GM18499 (cell line): Measurements from ENCODE around the gene OR2B2.

ENCODE experiments used
- ATAC-seq: cut with Tn5 transposase; IDR thresholded peaks from one replicate; pipeline ENCODE4 v1.9.1; 2021; ENCODE audit warnings: moderate number of reproducible peaks; ENCODE audit not compliant: insufficient read depth, unreplicated experiment

OR2B2 gene

DNA sequence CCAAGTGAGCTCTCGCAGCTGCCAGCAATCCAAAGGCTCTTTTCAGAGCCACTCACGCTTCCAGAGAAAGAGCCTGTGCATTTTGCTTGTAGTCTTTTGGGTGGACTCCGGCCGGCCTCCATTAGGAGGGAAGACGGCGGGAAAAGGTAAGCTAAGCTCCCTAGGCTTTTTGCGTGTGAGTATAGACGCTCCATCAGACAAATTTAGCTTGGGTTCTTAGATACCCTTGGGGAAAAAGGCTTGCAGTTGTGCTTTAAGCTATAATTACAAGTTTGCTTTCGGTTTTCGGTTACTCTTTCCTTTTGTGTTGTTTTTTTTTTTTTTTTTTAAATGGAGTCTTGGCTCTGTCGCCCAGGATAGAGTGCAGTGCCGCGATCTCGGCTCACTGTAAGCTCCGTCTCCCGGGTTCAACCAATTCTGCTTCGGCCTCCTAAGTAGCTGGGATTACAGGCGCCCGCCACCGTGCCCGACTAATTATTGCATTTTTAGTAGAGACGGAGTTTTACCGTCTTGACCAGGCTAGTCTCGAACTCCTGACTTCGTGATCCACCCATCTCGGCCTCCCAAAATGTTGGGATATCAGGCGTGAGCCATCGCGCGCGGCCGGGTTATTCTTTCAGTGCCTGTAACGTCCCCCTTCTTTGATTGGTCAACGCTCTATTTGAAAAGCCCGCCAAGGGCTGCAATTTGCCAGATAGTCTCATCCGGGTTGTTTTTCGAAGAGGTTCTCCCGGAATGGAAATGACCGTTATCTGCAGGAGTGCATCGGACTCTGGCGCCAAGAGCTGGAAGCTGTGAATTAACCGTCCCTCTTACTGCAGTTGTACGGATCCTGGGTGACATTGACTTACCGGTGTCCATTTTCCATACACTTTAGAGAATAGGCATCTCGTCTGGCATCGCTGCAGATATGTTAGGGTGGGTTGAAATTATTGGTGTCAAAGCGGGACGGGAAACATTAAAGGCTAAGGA lies 18.1 kb downstream of the OR2B2 start:
- no peak for ATAC-seq

DNA sequence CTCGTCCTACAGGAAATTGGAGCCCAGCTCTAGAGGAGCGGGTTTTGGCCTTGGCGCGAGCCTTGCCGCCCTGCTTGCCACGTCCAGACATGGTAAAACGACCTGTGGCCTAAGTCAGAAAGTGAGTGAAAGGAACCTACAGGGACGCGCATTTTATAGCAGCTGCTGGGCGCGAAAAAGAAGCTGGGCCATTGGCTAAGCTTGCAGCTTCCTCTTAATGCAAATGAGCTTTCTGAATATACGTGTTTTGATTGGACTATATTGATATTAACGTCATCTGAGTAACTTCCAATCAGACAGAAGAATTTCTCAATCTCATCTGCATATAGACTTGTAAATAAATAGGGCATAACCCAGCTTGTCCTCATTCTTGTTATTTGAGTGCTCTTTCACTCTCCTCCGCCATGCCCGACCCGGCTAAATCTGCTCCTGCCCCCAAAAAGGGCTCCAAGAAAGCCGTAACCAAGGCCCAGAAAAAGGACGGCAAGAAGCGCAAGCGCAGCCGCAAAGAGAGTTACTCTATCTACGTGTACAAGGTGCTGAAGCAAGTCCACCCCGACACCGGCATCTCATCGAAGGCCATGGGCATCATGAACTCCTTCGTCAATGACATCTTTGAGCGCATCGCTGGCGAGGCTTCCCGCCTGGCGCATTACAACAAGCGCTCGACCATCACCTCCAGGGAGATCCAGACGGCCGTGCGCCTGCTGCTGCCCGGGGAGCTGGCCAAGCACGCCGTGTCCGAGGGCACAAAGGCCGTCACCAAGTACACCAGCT lies 18.9 kb downstream of the OR2B2 start:
- peak; percentile 44 for ATAC-seq

DNA sequence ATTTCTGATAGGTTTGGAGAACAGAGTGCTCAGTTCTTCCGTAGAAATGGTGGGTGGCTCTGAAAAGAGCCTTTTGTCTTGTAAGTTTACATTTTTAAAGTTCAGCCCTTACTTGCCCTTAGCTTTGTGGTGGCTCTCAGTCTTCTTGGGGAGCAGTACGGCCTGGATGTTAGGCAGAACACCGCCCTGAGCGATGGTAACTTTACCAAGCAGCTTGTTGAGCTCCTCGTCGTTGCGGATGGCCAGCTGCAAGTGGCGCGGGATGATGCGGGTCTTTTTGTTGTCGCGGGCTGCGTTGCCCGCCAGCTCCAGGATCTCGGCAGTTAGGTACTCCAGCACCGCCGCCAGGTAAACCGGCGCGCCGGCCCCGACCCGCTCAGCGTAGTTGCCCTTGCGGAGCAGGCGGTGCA lies 19.5 kb downstream of the OR2B2 start:
- no peak for ATAC-seq

DNA sequence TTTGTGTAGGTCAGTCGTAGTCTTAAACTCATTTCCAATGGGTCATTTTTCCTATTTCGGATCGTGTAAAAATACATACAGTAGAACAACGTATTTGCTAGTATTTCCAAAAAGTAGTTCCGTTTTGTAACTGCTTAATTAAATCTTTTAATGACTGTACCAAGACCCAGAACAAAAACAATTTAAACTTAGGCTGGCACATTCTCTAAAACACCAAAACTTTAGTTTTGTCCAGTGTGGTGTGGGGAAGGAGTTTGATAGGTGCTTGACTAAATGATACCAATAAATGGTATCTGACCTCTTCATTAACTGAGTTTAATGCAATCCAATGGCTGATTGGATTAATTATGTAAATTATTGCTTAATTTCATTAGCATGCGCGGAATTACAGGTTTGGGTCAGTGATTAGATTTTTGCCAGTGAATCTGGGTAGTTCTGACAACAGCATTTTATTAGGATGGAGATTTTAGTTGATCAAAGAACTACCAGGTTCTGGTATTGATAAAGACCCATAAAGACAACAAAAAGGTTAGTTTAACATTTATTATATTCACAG lies 20.8 kb downstream of the OR2B2 start:
- no peak for ATAC-seq

DNA sequence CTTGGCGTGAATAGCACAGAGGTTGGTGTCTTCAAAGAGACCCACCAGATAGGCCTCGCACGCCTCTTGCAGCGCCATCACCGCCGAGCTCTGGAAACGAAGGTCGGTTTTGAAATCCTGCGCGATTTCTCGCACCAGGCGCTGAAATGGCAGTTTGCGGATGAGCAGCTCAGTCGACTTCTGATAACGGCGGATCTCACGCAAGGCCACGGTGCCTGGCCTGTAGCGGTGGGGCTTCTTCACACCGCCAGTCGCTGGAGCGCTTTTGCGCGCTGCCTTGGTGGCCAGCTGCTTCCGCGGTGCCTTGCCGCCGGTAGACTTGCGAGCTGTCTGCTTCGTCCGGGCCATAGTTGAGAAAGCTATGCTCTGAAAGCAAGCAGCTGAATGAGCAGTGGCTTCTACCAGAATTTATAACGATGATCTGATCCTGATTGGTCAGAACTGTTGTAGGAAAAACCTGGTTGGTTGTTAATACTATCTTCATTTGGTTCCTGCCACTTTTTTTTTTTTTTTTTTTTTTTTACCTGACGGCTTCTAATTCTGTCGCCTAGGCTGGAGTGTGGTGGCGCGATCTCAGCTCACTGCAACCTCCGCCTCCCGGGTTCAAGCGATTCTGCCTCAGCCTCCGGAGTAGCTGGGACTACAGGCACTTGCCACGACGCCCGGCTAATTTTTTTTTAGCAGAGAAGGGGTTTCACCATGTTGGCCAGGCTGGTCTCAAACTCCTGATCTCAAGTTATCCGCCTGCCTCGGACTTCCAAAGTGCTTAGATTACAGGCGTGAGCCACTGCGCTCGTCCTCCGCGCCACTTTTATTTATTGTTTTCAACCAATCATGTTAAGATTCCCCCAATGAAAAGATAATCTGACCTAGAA lies 21.5 kb downstream of the OR2B2 start:
- peak; percentile 37 for ATAC-seq

DNA sequence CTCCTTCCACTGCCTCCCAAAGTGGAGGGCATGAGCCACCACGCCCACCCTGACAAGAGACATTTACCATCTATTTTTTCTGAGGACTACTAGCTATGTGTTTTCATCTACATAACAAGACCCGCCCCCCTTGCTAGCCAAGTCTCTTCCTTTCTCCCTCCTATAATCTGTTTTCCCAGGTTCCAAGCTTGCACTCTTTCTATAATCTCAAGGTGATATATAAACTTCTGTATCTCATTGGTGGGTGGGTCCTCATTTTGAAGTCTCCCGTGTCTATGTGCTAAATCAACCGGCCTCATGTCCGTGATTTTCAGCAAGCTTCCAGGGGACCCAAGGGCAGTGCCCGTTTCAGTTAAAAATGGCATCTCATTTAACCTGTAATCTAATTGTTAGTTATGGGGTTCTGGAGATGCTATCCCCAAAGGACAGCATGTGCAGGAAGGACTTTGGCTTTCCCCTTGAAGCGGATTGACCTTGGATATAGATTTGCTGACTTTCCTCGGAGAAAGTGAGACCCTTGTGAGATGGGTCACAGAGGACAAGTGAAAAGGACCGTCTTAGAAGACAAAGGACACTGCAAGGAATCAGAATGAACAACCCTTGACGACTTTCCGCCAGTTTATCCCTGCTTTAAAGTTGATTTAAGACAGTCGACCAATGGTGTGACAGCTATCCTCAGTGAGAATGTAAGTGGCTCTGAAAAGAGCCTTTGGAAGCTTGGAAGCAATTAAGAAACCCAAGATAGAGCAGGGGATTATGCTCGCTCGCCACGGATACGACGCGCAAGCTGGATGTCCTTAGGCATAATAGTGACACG lies 22.4 kb downstream of the OR2B2 start:
- ATAC-seq: no peak

DNA sequence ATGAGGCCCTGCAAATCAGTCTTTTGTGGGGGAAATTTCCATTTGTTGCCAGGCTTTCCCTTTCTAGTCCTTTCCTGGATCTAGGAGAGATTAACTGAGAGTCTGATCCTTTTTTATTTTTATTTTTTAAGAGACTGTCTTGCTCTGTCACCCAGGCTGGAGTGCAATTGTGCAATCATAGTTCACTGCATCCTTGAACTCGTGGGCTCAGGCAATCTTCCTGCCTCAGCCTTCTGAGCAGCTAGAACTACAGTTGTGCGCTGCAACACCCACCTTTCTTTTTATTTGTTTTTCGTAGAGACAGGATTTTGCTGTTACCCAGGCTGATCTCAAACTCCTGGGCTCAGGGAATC lies 22.9 kb downstream of the OR2B2 start:
- no peak for ATAC-seq

DNA sequence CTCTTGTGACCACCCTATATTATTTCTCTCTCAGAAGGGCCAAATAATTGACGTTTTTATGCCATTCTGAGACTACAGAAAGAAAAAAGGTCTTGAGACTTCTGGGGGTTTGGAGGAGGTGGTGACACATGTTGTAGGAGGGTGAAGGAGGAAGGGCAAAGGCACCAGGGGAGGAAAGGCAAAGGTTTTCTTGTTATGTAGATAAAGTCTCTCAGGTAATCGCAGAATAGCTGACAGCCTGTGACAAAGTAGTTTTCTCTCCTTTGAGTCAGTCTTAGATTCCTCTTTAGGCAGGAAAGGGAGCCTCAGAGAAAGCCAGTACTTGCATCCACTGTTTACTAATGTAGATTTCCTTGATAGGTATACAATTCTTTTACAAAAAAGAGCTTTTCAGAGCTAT lies 23.6 kb downstream of the OR2B2 start:
- ATAC-seq: no peak

DNA sequence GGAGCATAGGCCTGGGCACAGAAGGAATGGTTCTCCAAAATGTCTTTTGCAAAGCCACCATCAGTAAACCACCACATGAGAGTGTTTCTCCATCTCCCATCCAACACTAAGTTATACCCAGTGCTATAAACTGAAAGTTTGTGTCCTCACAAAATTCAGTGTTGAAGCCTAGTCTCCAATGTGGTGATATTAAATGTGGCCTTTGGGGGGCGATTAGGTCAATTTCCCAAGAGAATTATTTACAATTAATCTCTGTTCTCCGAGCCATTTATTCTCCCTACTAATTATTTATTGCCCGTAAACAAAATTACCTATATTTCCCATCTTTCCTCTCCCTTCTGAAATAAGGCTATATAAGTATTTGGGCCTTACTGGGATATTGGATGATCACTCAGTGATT lies 26.1 kb downstream of the OR2B2 start:
- ATAC-seq: no peak

DNA sequence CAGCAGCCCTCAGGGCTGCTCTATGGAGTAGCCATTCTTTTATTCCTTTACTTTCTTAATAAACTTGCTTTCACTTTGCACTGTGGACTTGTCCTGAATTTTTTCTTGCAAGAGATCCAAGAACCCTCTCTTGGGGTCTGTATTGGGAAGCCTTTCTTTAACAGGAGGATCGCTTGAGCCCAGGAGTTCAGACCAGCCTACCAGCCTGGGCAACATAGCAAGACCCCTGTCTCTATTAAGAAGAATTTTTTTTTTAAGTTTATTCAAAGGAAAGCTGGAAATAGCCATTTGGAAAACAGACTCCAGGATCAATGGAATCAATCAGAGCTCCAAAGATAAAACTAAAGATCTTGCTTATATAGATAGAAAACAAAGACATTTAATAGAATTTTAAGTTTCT lies 29.1 kb downstream of the OR2B2 start:
- ATAC-seq: no peak

DNA sequence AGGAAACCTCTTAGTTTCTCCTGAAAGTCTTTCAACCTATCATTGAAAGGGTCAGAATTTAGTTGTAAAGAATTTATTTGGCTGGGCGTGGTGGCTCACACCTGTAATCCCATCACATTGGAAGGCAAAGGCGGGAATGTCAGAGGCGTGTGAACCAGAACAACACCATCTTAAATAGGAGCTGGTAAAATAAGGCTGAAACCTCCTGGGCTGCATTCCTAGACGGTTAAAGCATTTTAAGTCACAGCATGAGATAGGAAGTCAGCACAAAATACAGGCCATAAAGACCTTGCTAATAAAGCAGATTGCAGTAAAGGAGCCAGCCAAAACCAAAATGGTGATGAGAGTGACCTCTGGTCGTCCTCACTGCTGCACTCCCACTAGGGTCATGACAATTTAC lies 29.6 kb downstream of the OR2B2 start:
- ATAC-seq: no peak

DNA sequence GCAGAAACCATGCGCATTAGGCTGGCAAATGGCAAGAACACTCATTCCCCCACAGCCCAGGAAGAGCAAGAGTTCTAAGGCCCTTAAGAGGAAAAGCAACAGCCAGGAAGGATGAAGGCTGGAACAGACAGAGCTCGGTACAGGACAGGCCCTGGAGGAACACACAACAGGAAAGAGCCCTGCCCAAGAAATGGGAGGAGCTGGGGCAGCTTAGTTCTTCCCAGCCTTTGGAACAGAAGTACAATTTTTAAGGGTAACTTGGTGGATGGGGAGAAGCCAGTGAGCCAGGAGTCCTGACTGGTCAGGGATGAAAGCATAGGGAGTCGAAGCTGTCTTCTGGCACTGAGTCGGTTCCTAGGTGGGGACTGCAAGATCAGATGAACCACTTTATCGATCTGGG lies 32.4 kb downstream of the OR2B2 start:
- no peak for ATAC-seq

DNA sequence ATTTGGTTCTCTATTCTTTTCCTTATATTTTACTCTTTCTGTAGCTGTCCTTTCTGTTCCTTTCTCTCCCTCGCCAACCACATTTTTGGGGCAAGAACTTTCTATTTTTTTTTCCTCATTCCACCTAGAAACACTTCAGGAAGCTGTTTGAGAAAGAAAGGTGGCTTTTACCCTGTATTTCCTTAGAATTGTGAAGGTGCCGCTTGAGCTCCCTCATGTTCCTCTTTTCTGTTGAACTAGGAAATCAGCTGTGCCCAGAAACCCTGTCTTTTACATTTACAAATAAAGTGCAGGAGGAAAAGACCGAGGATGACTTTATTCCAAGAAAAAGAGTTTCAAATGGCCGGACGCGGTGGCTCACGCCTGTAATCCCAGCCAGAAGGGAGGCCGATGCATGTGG lies 38.2 kb downstream of the OR2B2 start:
- ATAC-seq: no peak

DNA sequence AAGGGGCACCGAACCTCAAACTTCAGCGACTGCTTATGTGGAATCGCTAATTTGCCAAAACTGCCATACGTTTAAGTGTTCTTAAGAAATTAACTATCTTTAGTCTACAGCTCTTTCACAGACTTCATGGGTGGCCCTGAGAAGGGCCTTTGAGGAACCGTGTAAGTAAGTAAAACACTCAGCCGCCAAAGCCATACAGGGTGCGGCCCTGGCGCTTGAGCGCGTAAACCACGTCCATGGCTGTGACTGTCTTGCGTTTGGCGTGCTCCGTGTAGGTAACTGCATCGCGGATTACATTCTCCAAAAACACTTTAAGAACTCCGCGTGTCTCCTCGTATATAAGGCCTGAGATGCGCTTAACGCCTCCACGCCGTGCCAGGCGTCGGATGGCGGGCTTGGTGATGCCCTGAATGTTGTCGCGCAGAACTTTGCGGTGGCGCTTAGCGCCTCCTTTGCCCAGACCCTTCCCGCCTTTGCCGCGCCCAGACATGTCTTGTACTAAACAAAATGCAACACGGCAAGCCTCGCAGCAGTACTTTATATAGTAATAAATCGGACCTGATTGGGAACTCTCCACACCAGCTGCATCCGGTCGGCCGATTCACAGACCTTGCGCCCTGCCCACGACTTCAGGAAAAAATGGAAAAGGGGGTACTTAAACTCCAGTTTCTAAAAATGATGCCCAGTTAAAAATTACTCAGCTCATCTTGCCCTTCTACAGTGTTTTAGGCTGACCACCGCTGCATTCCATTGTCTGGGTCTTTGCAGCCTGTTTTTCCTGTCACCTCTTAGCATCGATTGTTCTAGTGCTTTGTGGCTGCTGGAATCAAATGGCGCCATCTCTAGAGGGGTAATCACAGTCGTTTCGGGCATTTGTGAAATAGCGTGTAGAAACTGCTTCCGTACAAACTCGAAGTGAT lies 38.9 kb downstream of the OR2B2 start:
- no peak for ATAC-seq

DNA sequence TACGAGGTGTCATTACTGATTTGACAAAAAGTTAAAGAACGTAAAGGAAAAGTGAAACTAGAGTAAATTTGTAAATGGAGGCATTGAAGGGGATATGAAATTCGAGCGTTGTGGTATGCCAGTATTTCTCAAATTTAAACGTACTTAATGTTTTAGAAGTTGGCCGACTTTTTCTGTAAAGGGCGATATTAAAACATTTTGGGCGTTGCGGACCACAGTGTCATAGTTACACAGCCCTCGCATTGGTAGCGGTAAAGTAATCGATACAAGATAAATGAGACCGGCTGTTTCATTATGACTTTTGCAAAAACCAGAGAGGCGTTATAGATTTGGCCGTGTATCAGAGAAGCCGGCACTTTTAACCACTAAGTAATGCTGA lies 39.6 kb downstream of the OR2B2 start:
- no peak for ATAC-seq

DNA sequence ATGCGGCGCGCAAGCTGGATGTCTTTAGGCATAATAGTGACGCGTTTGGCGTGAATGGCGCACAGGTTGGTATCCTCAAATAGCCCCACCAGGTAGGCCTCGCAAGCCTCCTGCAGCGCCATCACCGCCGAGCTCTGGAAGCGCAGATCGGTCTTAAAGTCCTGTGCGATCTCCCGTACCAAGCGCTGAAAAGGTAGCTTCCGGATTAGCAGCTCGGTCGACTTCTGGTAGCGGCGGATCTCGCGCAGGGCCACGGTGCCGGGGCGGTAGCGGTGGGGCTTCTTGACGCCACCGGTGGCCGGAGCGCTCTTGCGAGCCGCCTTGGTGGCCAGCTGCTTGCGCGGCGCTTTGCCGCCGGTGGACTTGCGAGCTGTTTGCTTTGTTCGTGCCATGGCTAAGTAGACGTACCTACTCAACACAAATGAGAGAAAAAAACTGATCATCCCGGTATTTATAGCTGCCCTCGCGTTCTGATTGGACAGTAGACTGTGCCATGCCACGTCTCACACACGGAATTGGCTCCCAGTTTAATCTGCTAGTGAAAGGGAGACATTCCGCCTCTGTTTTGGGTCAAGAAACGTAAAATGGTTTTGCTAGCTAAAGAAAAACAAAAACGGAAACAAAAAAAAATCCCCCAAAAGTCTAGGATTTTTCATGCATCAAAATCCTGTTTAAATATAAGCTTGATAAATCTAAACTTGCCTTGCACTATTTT lies 40.1 kb downstream of the OR2B2 start:
- ATAC-seq: peak; percentile 46

DNA sequence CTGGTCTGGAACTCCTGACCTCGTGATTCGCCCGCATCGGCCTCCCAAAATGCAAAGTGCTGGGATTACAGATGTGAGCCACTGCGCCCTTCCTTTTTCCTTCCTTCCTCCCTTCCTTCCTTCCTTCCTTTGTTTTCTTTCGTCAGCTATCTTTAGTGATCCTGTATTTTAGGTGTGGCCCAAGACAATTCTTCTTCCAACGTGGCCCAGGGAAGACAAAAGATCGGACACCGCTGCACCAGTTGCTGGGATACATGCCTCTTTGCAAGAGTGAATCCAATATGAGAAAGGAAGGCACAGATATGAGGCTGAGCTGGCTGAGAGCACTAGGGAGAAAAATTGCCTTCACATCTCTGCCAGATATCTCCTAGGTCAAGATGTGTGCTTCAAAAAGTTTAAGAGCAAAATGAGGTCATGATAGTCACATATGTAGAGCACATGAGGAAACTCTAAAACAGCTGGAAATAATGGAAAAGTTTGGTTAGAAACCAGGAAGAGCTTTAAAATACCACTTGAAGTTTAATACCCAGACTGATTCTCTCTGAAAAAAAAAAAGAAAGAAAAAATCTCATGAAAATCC lies 41.8 kb downstream of the OR2B2 start:
- ATAC-seq: no peak

DNA sequence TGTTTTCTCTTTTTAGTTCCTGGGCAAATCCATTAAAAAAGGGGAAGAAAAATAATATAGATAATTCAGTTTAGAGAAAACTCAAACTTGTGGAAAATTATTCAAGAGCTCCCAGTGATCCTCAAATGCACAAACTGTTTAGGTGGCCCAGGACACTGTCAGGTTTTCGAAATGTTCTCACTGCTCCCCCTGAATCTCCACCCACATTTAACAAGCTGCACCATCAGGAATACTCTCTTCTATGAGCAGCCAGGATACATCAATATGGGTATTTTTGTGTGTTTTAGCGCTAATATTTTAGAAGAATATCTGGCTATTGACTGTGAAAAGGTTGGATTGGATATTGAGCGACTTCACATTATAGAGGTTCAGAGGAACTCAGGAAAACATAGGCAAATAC lies 43.9 kb downstream of the OR2B2 start:
- no peak for ATAC-seq
